Measurements from ENCODE around the gene ACSL5. TPM values are rescaled to one million over a fixed set of nuclear protein-coding genes. Genes with fewer than 3 reads are reported as not detected.
"Not testable (repeated sequence)": the region's sequence is repeated elsewhere in the genome, so short reads cannot be mapped to it uniquely, and the experiment has no call there.

Gene ACSL5
- polyA plus RNA-seq, 2 donors = 3.6 to 5.6 TPM

DNA sequence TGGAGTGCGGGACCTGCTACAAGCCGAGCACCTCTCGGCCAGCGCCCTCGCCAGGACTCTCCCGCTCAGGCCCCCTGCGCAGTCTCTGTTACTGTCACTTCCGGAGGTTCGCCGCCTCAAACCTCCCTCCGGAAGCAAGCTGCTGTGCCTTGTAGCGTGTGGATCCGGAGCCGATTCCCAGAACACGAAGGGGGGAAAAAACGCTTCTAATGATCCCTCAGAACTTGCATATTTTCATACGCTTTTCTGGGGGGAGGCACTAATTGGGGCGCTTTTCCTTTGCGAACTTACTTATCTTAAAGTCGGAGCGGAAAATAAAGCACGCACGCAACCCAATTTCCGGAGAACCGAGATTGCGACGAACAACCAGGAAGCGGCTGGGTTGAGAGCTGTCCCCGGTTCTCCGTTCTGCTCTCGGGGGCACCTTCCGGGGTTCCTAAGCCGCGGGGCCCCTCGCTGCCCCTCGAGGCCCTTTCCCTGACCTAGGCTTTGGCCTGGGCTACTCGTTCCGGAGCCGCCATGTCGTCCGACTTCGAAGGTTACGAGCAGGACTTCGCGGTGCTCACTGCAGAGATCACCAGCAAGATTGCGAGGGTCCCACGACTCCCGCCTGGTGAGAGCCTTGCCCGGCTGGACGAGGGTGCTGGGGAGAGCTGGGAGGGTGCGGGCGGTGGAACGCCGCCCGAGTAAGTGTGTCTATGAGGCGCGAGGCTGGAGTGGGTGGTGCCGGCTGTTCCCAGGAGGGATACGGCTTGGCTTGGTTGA lies 73.1 kb downstream of the ACSL5 start, which contains the start of the genes VTI1A and ZDHHC6:
Gene VTI1A, plus strand, starts transcription at position 361 of the 765 bp plus-strand sequence. Its CDS starts 159 bp downstream, at position 520.
Gene ZDHHC6, minus strand, starts transcription at position 60 of the 765 bp plus-strand sequence. CDS start 1,478 bp downstream, outside the sequence.
- H3K9me3 ChIP-seq (ENCODE audit: control insufficient read depth in 2 of 2, insufficient read depth in 1 of 2, low read depth in 1 of 2, low read length in 1 of 2) = no peaks in the 10 kb centered on the region
- WGBS, 2 donors = 0% methylated on average over 59 of the region's 59 CpGs
- H3K4me1 ChIP-seq (ENCODE audit: control insufficient read depth in 2 of 2, insufficient read depth in 2 of 2, low read length in 1 of 2) = no peaks in the 10 kb centered on the region
- peak within 1 kb of the TSS; percentile 97 for H3K4me3 ChIP-seq (ENCODE audit: low read depth in 1 of 2, low read length in 2 of 2)
- peak within 1 kb of the TSS; percentile 87 to 97 for H3K27ac ChIP-seq (ENCODE audit: low read depth in 2 of 2, low read length in 1 of 2)
- no peaks in the 10 kb centered on the region for H3K27me3 ChIP-seq (ENCODE audit: control insufficient read depth in 1 of 2, insufficient read depth in 2 of 2, low read length in 2 of 2)
- H3K36me3 ChIP-seq (ENCODE audit: control insufficient read depth in 2 of 2, insufficient read depth in 2 of 2, low read length in 1 of 2) = no peaks in the 10 kb centered on the region

DNA sequence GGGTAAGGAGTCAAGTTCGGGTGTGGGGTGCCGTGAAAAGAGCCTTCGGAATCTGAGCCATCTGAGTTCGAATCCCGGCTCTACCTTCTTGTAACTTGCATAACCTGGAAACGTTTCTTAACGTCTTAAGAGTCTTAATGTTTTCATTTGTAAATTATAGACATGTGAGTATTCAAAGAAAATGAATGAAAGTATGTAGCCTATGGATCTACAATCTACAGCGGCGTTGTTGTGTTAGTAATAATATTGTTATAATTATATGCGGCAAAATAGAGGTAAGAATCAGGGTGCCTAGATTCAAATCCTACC lies 73.7 kb downstream of the ACSL5 start:
- WGBS, 2 donors = 3 to 4% methylated on average over 10 of the region's 10 CpGs
- Histone ChIP-seq H3K4me3 (ENCODE audit: low read depth in 1 of 2, low read length in 2 of 2) (peak overlapping the region; percentile 97), H3K9me3 (ENCODE audit: control insufficient read depth in 2 of 2, insufficient read depth in 1 of 2, low read depth in 1 of 2, low read length in 1 of 2) (no peaks in the 10 kb centered on the region), H3K4me1 (ENCODE audit: control insufficient read depth in 2 of 2, insufficient read depth in 2 of 2, low read length in 1 of 2) (no peaks in the 10 kb centered on the region), H3K36me3 (ENCODE audit: control insufficient read depth in 2 of 2, insufficient read depth in 2 of 2, low read length in 1 of 2) (no peaks in the 10 kb centered on the region), H3K27ac (ENCODE audit: low read depth in 2 of 2, low read length in 1 of 2) (peak overlapping the region; percentile 87 to 97), H3K27me3 (ENCODE audit: control insufficient read depth in 1 of 2, insufficient read depth in 2 of 2, low read length in 2 of 2) (no peaks in the 10 kb centered on the region)

DNA sequence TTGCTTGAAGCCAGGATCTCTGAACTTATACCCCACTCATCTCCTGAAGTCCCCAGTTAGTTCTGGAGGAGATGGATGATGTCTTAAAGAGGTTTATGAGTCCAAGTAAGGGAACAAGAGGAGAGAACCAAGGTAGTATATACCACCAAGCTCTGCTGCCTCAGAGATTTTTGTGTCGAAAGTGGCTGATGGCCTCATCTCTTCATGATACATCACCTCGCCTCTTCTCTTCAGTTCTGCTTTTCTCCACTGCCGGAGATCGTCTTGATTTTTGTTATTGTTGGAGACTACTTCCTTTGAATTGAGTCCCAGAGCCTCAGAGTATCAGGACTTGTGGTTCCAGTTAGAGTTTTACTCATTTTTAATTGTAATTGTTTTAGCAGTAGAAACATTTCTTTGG lies 75.0 kb downstream of the ACSL5 start:
- no peak overlapping the region for H3K4me3 ChIP-seq (ENCODE audit: low read depth in 1 of 2, low read length in 2 of 2)
- WGBS, 2 donors = 82 to 88% methylated on average over 4 of the region's 4 CpGs
- H3K27ac ChIP-seq (ENCODE audit: low read depth in 2 of 2, low read length in 1 of 2) = no peak overlapping the region
- no peaks in the 10 kb centered on the region for H3K27me3 ChIP-seq (ENCODE audit: control insufficient read depth in 1 of 2, insufficient read depth in 2 of 2, low read length in 2 of 2)
- H3K9me3 ChIP-seq (ENCODE audit: control insufficient read depth in 2 of 2, insufficient read depth in 1 of 2, low read depth in 1 of 2, low read length in 1 of 2) = no peaks in the 10 kb centered on the region
- no peaks in the 10 kb centered on the region for H3K4me1 ChIP-seq (ENCODE audit: control insufficient read depth in 2 of 2, insufficient read depth in 2 of 2, low read length in 1 of 2)
- no peaks in the 10 kb centered on the region for H3K36me3 ChIP-seq (ENCODE audit: control insufficient read depth in 2 of 2, insufficient read depth in 2 of 2, low read length in 1 of 2)

DNA sequence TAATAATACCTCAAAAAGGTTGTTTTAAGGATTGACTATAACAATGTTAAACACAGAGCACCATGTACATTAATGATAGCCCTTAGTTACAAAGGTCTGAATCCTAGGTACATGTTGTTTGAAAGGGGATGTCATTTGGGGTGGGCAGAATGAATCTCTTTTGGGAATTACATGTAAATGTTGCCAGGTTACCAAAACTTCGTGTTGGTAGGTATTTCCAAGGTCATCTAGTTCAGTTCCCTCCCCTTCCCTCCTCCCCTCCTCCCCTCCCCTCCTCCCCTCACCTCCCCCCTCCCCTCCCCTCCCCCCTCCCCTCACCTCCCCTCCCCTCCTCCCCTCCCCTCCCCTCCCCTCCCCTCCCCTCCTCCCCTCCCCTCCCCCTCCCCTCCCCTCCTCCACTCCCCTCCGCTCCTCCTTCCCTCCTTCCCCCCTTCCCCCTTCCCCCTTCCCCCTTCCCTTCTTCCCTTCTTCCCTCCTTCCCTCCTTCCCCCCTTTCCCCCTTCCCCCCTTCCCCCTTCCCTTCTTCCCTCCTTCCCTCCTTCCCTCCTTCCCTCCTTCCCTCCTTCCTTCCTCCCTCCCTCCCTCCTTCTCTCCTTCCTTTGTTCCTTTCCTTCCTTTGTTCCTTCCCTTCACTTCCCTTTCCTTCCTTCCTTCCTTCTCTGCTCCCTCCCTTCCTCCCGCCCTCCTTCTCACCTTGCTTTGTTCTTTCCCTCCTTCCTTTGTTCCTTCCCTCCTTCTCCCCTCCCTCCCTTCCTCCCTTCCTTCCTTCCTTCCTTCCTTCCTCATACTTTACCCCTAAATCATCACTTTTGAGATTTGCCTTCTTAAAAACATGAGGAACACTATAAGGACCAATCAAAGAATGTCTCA lies 81.2 kb downstream of the ACSL5 start:
- Histone ChIP-seq H3K4me3 (ENCODE audit: low read depth in 1 of 2, low read length in 2 of 2) (no peak overlapping the region), H3K27me3 (ENCODE audit: control insufficient read depth in 1 of 2, insufficient read depth in 2 of 2, low read length in 2 of 2) (no peaks in the 10 kb centered on the region), H3K36me3 (ENCODE audit: control insufficient read depth in 2 of 2, insufficient read depth in 2 of 2, low read length in 1 of 2) (no peaks in the 10 kb centered on the region), H3K27ac (ENCODE audit: low read depth in 2 of 2, low read length in 1 of 2) (no peak overlapping the region), H3K9me3 (ENCODE audit: control insufficient read depth in 2 of 2, insufficient read depth in 1 of 2, low read depth in 1 of 2, low read length in 1 of 2) (no peaks in the 10 kb centered on the region), H3K4me1 (ENCODE audit: control insufficient read depth in 2 of 2, insufficient read depth in 2 of 2, low read length in 1 of 2) (no peaks in the 10 kb centered on the region)
- 76 to 84% methylated on average over 2 of the region's 3 CpGs for WGBS, 2 donors

DNA sequence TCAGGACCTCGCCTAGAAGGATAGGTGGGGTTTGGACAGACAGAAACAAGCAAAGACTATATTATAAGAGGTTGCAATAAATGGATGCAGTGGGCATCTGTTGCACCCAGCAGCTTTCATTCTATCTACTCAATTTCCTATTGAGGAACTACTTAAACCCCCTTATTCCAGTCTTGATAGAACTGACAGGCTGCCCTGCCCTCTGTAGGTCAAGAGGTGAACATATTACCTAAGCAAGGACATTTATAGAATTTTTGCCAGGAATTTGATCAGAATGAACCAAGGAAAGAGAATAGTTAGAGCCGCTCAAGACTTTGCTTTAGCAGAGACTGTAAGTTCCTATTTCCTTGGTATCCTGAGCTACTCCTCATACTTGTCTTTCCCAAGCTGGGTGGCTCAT lies 82.6 kb downstream of the ACSL5 start:
- peaks cover 0 to 3% of the 10 kb centered on the region in 2 donors for H3K36me3 ChIP-seq (ENCODE audit: control insufficient read depth in 2 of 2, insufficient read depth in 2 of 2, low read length in 1 of 2)
- H3K27me3 ChIP-seq (ENCODE audit: control insufficient read depth in 1 of 2, insufficient read depth in 2 of 2, low read length in 2 of 2) = no peaks in the 10 kb centered on the region
- no peaks in the 10 kb centered on the region for H3K9me3 ChIP-seq (ENCODE audit: control insufficient read depth in 2 of 2, insufficient read depth in 1 of 2, low read depth in 1 of 2, low read length in 1 of 2)
- WGBS, 2 donors = 95 to 100% methylated on average over 2 of the region's 2 CpGs
- no peak overlapping the region for H3K27ac ChIP-seq (ENCODE audit: low read depth in 2 of 2, low read length in 1 of 2)
- no peak overlapping the region for H3K4me3 ChIP-seq (ENCODE audit: low read depth in 1 of 2, low read length in 2 of 2)
- H3K4me1 ChIP-seq (ENCODE audit: control insufficient read depth in 2 of 2, insufficient read depth in 2 of 2, low read length in 1 of 2) = no peaks in the 10 kb centered on the region

DNA sequence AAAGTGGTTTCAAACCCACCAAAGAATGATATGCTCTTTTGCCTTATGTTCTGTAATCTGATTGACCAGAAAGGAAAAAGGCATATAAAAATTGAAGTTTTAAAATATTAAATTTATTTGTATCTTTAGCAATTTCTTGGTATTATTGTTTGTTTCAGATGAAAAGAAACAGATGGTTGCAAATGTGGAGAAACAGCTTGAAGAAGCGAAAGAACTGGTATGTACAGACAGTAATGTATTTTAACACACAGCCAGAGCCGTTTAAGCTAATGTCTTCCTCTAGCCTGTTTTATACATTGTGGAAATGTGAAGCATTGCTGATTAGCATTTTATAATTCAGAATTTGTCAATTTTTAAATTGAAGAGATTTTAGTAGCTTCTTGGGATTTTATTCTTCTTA lies 86.5 kb downstream of the ACSL5 start:
- H3K27me3 ChIP-seq (ENCODE audit: control insufficient read depth in 1 of 2, insufficient read depth in 2 of 2, low read length in 2 of 2) = no peaks in the 10 kb centered on the region
- H3K27ac ChIP-seq (ENCODE audit: low read depth in 2 of 2, low read length in 1 of 2) = no peak overlapping the region
- H3K4me3 ChIP-seq (ENCODE audit: low read depth in 1 of 2, low read length in 2 of 2) = no peak overlapping the region
- H3K4me1 ChIP-seq (ENCODE audit: control insufficient read depth in 2 of 2, insufficient read depth in 2 of 2, low read length in 1 of 2) = no peaks in the 10 kb centered on the region
- no peaks in the 10 kb centered on the region for H3K9me3 ChIP-seq (ENCODE audit: control insufficient read depth in 2 of 2, insufficient read depth in 1 of 2, low read depth in 1 of 2, low read length in 1 of 2)
- H3K36me3 ChIP-seq (ENCODE audit: control insufficient read depth in 2 of 2, insufficient read depth in 2 of 2, low read length in 1 of 2) = peaks cover 3 to 5% of the 10 kb centered on the region in 2 donors
- 96 to 97% methylated on average over 2 of the region's 2 CpGs for WGBS, 2 donors

DNA sequence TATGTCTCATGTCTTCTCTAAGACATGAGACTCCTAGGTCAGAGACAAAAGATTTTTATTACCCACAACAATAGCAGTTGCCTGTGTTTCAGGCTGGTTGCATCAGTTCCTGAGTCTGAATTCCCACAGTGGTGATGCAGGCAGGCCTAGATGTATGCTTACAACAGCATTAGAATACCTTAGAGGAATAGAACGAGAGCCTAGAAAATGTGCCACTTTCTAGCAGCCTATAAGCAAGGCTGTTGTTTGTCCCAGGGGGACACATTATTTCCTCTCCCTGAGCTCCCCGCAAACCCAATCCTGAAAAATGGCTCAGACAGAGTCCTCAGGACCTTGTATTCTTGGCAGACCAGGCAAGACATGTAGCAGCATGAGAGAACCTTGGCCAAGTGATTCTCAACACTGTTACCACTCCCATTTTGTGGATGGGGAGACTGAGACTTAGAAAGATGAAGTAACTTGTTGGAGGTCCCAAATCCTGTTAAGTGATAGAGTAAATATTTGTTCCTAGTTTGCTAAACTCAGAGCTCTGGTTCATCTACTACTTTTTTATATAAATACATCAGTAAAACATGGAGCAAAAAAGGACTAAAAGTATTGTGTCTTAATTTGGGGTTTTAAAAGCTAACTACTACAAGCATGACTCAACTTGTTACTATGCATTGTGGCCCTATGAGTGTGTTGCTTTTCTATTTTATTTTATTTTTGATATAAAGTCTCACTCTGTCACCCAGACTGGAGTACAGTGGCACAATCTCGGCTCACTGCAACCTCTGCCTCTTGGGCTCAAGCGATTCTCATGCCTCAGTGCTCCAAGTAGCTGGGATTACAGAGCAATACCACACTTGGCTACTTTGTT lies 87.3 kb downstream of the ACSL5 start:
- 95 to 96% methylated on average over 4 of the region's 4 CpGs for WGBS, 2 donors
- Histone ChIP-seq H3K4me1 (ENCODE audit: control insufficient read depth in 2 of 2, insufficient read depth in 2 of 2, low read length in 1 of 2) (no peaks in the 10 kb centered on the region), H3K36me3 (ENCODE audit: control insufficient read depth in 2 of 2, insufficient read depth in 2 of 2, low read length in 1 of 2) (peaks cover 3 to 5% of the 10 kb centered on the region in 2 donors)

DNA sequence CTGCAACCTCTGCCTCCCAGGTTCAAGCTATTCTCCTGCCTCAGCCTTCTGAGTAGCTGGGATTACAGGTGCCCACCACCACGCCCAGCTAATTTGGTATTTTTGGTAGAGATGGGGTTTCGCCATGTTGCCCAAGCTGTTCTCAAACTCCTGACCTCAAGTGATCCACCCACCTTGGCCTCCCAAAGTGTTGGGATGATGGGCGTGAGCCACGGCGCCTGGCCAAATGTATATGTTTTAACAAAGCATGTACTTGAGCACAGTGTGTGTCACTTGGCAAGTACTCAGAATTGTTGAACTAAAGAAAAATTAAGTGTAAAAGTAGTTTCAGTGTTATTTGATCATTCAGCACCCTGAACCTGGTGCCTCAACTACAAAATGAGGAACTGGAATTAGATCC lies 90.2 kb downstream of the ACSL5 start:
- H3K4me3 ChIP-seq (ENCODE audit: low read depth in 1 of 2, low read length in 2 of 2); H3K36me3 ChIP-seq (ENCODE audit: control insufficient read depth in 2 of 2, insufficient read depth in 2 of 2, low read length in 1 of 2): not testable (repeated sequence)

More for the DNA sequence above, 87.3 kb downstream of the ACSL5 start:
- Histone ChIP-seq H3K9me3 (ENCODE audit: control insufficient read depth in 2 of 2, insufficient read depth in 1 of 2, low read depth in 1 of 2, low read length in 1 of 2) (no peaks in the 10 kb centered on the region), H3K4me3 (ENCODE audit: low read depth in 1 of 2, low read length in 2 of 2) (no peak overlapping the region), H3K27me3 (ENCODE audit: control insufficient read depth in 1 of 2, insufficient read depth in 2 of 2, low read length in 2 of 2) (no peaks in the 10 kb centered on the region), H3K27ac (ENCODE audit: low read depth in 2 of 2, low read length in 1 of 2) (no peak overlapping the region)

DNA sequence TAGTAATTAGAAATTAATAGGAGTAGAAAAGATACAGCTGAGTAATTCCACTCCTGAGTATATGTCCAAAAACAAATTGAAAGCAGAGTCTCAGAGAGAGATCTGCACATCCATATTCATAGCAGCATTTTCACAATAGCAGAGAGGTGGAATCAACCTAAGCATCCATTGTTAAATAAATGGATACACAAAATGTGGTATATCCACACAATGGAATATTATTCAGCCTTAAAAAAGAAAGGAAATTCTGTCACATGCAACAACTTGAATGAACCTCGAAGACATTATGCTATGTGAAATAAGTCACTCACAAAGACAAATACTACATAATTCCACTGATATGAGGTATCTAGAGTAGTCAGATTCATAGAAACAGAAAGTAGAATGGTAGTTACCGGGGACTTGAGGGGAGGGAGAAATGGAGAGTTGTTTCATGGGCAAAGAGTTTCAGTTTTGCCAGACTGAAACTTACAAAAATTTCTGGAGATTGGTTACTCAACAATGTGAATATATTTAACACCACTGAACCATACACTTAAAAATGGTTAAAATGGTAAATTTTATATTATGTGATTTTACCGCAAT lies 91.5 kb downstream of the ACSL5 start:
- H3K9me3 ChIP-seq (ENCODE audit: control insufficient read depth in 2 of 2, insufficient read depth in 1 of 2, low read depth in 1 of 2, low read length in 1 of 2) = no peaks in the 10 kb centered on the region
- peaks cover 3 to 11% of the 10 kb centered on the region in 2 donors for H3K36me3 ChIP-seq (ENCODE audit: control insufficient read depth in 2 of 2, insufficient read depth in 2 of 2, low read length in 1 of 2)
- H3K4me1 ChIP-seq (ENCODE audit: control insufficient read depth in 2 of 2, insufficient read depth in 2 of 2, low read length in 1 of 2) = no peaks in the 10 kb centered on the region
- no peak overlapping the region for H3K27ac ChIP-seq (ENCODE audit: low read depth in 2 of 2, low read length in 1 of 2)
- no peak overlapping the region for H3K4me3 ChIP-seq (ENCODE audit: low read depth in 1 of 2, low read length in 2 of 2)
- no peaks in the 10 kb centered on the region for H3K27me3 ChIP-seq (ENCODE audit: control insufficient read depth in 1 of 2, insufficient read depth in 2 of 2, low read length in 2 of 2)
- WGBS, 2 donors = 94 to 97% methylated on average over 3 of the region's 3 CpGs

More for the DNA sequence above, 90.2 kb downstream of the ACSL5 start:
- H3K27ac ChIP-seq (ENCODE audit: low read depth in 2 of 2, low read length in 1 of 2); H3K9me3 ChIP-seq (ENCODE audit: control insufficient read depth in 2 of 2, insufficient read depth in 1 of 2, low read depth in 1 of 2, low read length in 1 of 2); H3K27me3 ChIP-seq (ENCODE audit: control insufficient read depth in 1 of 2, insufficient read depth in 2 of 2, low read length in 2 of 2); H3K4me1 ChIP-seq (ENCODE audit: control insufficient read depth in 2 of 2, insufficient read depth in 2 of 2, low read length in 1 of 2): not testable (repeated sequence)
- WGBS, 2 donors = 95 to 96% methylated on average over 5 of the region's 5 CpGs

All from esophagus (tissue), 2 donors.